HFFc6 (cell line): ENCODE data around the gene CLCN6. TPM values are rescaled to one million over a fixed set of nuclear protein-coding genes. Genes with fewer than 3 reads are reported as not detected.

Experiments
- DNase-seq: peaks from one replicate; pipeline ENCODE4 v3.0.0-alpha.2; 2018
- H3K27ac Mint-ChIP-seq: 2 replicates; pipeline ENCODE4 v1.8.0; 2020; ENCODE audit warnings: mild to moderate bottlenecking, mixed read lengths
- H3K27me3 Mint-ChIP-seq: 2 replicates; pipeline ENCODE4 v1.8.0; 2021; ENCODE audit warnings: mild to moderate bottlenecking, moderate library complexity, mixed read lengths; ENCODE audit not compliant: insufficient read depth
- H3K36me3 Mint-ChIP-seq: 2 replicates; pipeline ENCODE4 v1.8.0; 2021; ENCODE audit warnings: low read depth, mixed read lengths
- H3K4me1 Mint-ChIP-seq: 2 replicates; pipeline ENCODE4 v1.8.0; 2020; ENCODE audit warnings: low read depth, mixed read lengths
- H3K4me3 Mint-ChIP-seq: 2 replicates; pipeline ENCODE4 v1.8.0; 2020; ENCODE audit warnings: mild to moderate bottlenecking, moderate library complexity, mixed read lengths
- H3K9me3 Mint-ChIP-seq: 2 replicates; pipeline ENCODE4 v1.8.0; 2020; ENCODE audit warnings: mild to moderate bottlenecking, mixed read lengths
- total RNA-seq, 6 experiments: library from RNA; stranded (reverse); fragmentation: NEBNext Ultra II Directional; extraction: Animal tissue kit (Norgen Biotek cat#: 25700); gene quantifications; 2 replicates in 1 of 6; 3 replicates in 5 of 6; pipeline ENCODE4 v1.2.3, GENCODE V29; 2021
- TF ChIP-seq, protein P1 (sequence below): fragments of 200-600 bp; sonication (generic); IDR thresholded peaks from 2 replicates; pipeline ENCODE4 v1.5.0; 2021; ENCODE audit warnings: antibody characterized with exemption, mild to moderate bottlenecking

The CLCN6 gene
- total RNA-seq, 6 experiments from 2014 or later: 6.2 to 8.3 (median 7.9) TPM

DNA sequence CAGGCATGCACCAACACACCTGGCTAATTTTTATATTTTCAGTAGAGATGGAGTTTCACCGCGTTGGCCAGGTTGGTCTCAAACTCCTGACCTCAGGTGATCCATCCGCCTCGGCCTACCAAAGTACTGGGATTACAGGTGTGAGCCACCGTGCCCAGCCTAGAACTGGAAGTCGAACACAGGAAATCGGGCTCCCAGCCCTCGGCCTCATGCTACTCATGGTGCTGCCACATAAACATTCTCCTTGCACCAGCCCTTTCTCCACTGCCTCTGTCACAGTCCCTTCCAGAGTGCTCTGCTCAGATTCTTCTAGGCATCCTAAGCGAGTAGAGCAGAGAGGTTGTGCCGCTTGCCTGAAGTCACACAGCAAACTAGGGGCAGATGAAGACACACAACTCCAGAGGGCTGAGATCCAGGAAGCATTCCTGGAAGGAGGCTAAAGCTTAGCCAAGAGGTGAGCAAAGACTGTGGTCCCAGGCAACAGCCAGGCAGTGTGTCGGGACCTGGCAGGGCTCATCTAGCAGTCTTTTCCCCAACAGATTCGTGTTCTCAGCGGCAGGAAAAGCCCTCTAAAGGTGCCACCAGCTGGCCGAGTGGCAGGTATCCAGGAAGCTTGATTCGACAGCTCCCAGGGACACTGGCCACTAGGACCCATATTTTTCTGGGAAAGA is 82.3 kb downstream of the CLCN6 start:
- Mint-ChIP-seq H3K27me3 (peaks cover 34% of the 10 kb centered on the region), H3K4me1 (no peaks in the 10 kb centered on the region), H3K9me3 (no peaks in the 10 kb centered on the region), H3K27ac (no peak overlapping the region), H3K36me3 (no peaks in the 10 kb centered on the region), H3K4me3 (no peak overlapping the region)
- DNase-seq: no peak
- TF ChIP-seq, protein P1, sequence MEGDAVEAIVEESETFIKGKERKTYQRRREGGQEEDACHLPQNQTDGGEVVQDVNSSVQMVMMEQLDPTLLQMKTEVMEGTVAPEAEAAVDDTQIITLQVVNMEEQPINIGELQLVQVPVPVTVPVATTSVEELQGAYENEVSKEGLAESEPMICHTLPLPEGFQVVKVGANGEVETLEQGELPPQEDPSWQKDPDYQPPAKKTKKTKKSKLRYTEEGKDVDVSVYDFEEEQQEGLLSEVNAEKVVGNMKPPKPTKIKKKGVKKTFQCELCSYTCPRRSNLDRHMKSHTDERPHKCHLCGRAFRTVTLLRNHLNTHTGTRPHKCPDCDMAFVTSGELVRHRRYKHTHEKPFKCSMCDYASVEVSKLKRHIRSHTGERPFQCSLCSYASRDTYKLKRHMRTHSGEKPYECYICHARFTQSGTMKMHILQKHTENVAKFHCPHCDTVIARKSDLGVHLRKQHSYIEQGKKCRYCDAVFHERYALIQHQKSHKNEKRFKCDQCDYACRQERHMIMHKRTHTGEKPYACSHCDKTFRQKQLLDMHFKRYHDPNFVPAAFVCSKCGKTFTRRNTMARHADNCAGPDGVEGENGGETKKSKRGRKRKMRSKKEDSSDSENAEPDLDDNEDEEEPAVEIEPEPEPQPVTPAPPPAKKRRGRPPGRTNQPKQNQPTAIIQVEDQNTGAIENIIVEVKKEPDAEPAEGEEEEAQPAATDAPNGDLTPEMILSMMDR: no peak

DNA sequence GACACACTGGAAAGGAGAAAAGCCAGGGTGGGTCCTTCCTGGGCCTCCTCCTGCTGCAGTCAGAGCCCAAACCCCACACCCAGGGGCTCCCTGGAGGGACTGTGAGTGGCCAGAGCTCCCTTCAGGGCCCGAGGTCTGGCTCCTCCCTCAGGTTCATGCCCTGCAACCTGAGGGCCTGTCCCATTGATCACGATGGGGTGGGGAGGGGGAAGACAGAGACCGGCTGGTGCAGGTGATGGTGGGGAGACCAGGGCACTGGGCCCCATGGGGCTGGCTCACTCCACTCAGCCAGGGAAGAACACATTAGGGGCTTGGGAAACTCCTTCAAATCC is 82.9 kb downstream of the CLCN6 start:
- Mint-ChIP-seq H3K9me3 (no peaks in the 10 kb centered on the region), H3K27me3 (peaks cover 34% of the 10 kb centered on the region), H3K27ac (no peak overlapping the region), H3K36me3 (no peaks in the 10 kb centered on the region), H3K4me1 (no peaks in the 10 kb centered on the region), H3K4me3 (no peak overlapping the region)
- no peak for DNase-seq
- TF ChIP-seq, protein P1: no peak

DNA sequence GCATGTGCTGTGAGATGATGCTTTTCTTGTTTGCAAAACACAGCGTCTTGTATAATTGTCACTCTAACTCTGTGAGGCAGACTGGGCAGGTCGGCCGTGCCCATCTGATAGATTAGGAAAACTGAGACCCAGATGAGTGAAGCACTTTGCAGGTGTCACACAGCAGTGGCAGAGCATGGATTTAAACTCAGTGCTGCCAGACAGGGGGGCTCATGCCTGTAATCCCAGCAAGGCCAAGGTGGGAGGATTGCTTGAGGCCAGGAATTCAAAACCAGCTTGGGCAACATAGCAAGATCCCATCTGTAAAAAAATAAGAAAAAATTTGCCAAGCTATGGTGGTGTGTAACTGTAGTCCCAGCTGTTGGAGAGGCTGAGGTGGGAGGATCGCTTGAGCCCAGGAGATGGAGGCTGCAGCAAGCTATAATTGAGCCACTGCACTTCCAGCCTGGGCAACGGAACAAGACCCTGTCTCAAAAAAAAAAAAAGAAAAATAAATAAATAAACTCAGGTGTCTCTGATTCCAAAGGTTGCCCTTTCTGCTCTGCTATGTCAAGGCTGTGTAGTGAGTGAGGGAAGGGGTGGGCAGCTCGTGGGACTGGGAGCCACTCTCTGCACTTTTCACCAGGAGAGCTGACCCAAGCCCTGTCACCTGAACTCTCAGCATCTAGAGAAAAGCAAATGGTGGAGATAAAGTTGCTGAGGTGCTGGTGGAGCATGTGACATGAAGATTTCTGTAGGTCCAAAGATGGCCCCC is 85.6 kb downstream of the CLCN6 start:
- TF ChIP-seq, protein P1: no peak
- no peak overlapping the region for H3K4me3 Mint-ChIP-seq
- no peaks in the 10 kb centered on the region for H3K9me3 Mint-ChIP-seq
- no peak overlapping the region for H3K27ac Mint-ChIP-seq
- peaks cover 26% of the 10 kb centered on the region for H3K27me3 Mint-ChIP-seq
- H3K4me1 Mint-ChIP-seq: peaks cover 3% of the 10 kb centered on the region; the same call in 1 of the 2 replicates
- no peaks in the 10 kb centered on the region for H3K36me3 Mint-ChIP-seq
- no peak for DNase-seq

Other genes with a start within 250 kb of the CLCN6 start
- 1 to 10 TPM in 2 of 6 experiments, under 1 TPM in 4; 0.66 to 1.7 (median 0.78) TPM for gene FBXO2, start 151.8 kb upstream of the CLCN6 start, total RNA-seq
- 10 to 100 TPM; 15.1 to 24.1 (median 18.9) TPM for gene FBXO44, start 151.3 kb upstream of the CLCN6 start, total RNA-seq
- 1 to 10 TPM; 2.5 to 4.4 (median 3.6) TPM for gene FBXO6, start 142.0 kb upstream of the CLCN6 start, total RNA-seq
- gene MAD2L2, start 125.0 kb upstream of the CLCN6 start, total RNA-seq: 10 to 100 TPM; 31.7 to 48.8 (median 42.2) TPM
- not detected for gene DRAXIN, start 114.5 kb upstream of the CLCN6 start, total RNA-seq
- gene AGTRAP, start 70.1 kb upstream of the CLCN6 start, total RNA-seq: 10 to 100 TPM; 31.4 to 41.4 (median 33.6) TPM
- under 1 TPM in 4 of 6 experiments, not detected in 2; 0.23 to 0.59 (median 0.38) TPM for gene C1orf167, start 44.0 kb upstream of the CLCN6 start, total RNA-seq
- 10 to 100 TPM in 5 of 6 experiments, 1 to 10 TPM in 1; 9.4 to 11.7 (median 10.5) TPM for gene MTHFR, start 227 bp upstream of the CLCN6 start, total RNA-seq
- not detected for gene NPPA, start 41.6 kb downstream of the CLCN6 start, total RNA-seq
- not detected for gene NPPB, start 52.8 kb downstream of the CLCN6 start, total RNA-seq
- gene KIAA2013, start 120.2 kb downstream of the CLCN6 start, total RNA-seq: 10 to 100 TPM; 59.0 to 74.3 (median 66.5) TPM
- 100 to 1,000 TPM; 294 to 438 (median 315) TPM for gene PLOD1, start 128.5 kb downstream of the CLCN6 start, total RNA-seq
- gene MFN2, start 174.3 kb downstream of the CLCN6 start, total RNA-seq: 100 to 1,000 TPM in 4 of 6 experiments, 10 to 100 TPM in 2; 92.8 to 112 (median 101) TPM
- 10 to 100 TPM in 5 of 6 experiments, 1 to 10 TPM in 1; 9.9 to 14.8 (median 12.6) TPM for gene MIIP, start 213.3 kb downstream of the CLCN6 start, total RNA-seq